ENCODE results near the gene KANSL1L. TPM values are rescaled to one million over a fixed set of nuclear protein-coding genes. Genes with fewer than 3 reads are reported as not detected.

KANSL1L gene
- total RNA-seq, 1 experiment from 2014 or later = 54.0 TPM

GRCh38 chr2:210054696-210055095, 116.5 kb downstream of the KANSL1L start:
- peaks cover 3% of the 10 kb centered on the region for H3K9me3 Mint-ChIP-seq (ENCODE audit: low read depth, unreplicated experiment)
- H3K27ac Mint-ChIP-seq (ENCODE audit: unreplicated experiment) = no peak overlapping the region
- H3K36me3 Mint-ChIP-seq (ENCODE audit: insufficient read depth, unreplicated experiment) = peaks cover 46% of the 10 kb centered on the region
- intact Hi-C loops (cut with micrococcal nuclease; ENCODE audit: unreplicated experiment) = no loop called here
- TF ChIP-seq CTCF (IDR thresholded peaks at IDR 0.05; ENCODE audit: unreplicated experiment) = no peak
- H3K27me3 Mint-ChIP-seq (ENCODE audit: unreplicated experiment) = no peaks in the 10 kb centered on the region
- no peaks in the 10 kb centered on the region for H3K4me1 Mint-ChIP-seq (ENCODE audit: low read depth, unreplicated experiment)
- no peak overlapping the region for H3K4me3 Mint-ChIP-seq (ENCODE audit: low read depth, unreplicated experiment)
- CTCF ChIA-PET = no interaction called here
- no TSS peak for BruUV-seq (replicated peaks)
- DNase-seq = no peak

- no TSS peak for BruUV-seq (replicated peaks)
- Mint-ChIP-seq H3K36me3 (ENCODE audit: insufficient read depth, unreplicated experiment) (peaks cover 30% of the 10 kb centered on the region), H3K4me1 (ENCODE audit: low read depth, unreplicated experiment) (no peaks in the 10 kb centered on the region), H3K4me3 (ENCODE audit: low read depth, unreplicated experiment) (no peak overlapping the region), H3K9me3 (ENCODE audit: low read depth, unreplicated experiment) (peaks cover 3% of the 10 kb centered on the region), H3K27ac (ENCODE audit: unreplicated experiment) (no peak overlapping the region), H3K27me3 (ENCODE audit: unreplicated experiment) (no peaks in the 10 kb centered on the region)
- intact Hi-C loops (cut with micrococcal nuclease; ENCODE audit: unreplicated experiment) = no loop called here
- CTCF ChIA-PET = no interaction called here
- DNase-seq = no peak
- TF ChIP-seq CTCF (IDR thresholded peaks at IDR 0.05; ENCODE audit: unreplicated experiment) = no peak
Observed at GRCh38 chr2:210050885-210051284, 120.3 kb downstream of the KANSL1L start.

- Mint-ChIP-seq H3K9me3 (ENCODE audit: low read depth, unreplicated experiment) (peaks cover 3% of the 10 kb centered on the region), H3K27me3 (ENCODE audit: unreplicated experiment) (no peaks in the 10 kb centered on the region), H3K27ac (ENCODE audit: unreplicated experiment) (no peak overlapping the region), H3K4me1 (ENCODE audit: low read depth, unreplicated experiment) (no peaks in the 10 kb centered on the region), H3K36me3 (ENCODE audit: insufficient read depth, unreplicated experiment) (peaks cover 20% of the 10 kb centered on the region), H3K4me3 (ENCODE audit: low read depth, unreplicated experiment) (no peak overlapping the region)
- DNase-seq = no peak
- no TSS peak for BruUV-seq (replicated peaks)
- intact Hi-C loops (cut with micrococcal nuclease; ENCODE audit: unreplicated experiment) = no loop called here
- no peak for TF ChIP-seq CTCF (IDR thresholded peaks at IDR 0.05; ENCODE audit: unreplicated experiment)
- CTCF ChIA-PET = no interaction called here
Observed at GRCh38 chr2:210049831-210050230, 121.4 kb downstream of the KANSL1L start.

- TF ChIP-seq CTCF (IDR thresholded peaks at IDR 0.05; ENCODE audit: unreplicated experiment) = no peak
- H3K4me3 Mint-ChIP-seq (ENCODE audit: low read depth, unreplicated experiment) = no peak overlapping the region
- H3K4me1 Mint-ChIP-seq (ENCODE audit: low read depth, unreplicated experiment) = no peaks in the 10 kb centered on the region
- H3K27ac Mint-ChIP-seq (ENCODE audit: unreplicated experiment) = no peak overlapping the region
- CTCF ChIA-PET = no interaction called here
- intact Hi-C loops (cut with micrococcal nuclease; ENCODE audit: unreplicated experiment) = no loop called here
- no peak for DNase-seq
- no peaks in the 10 kb centered on the region for H3K9me3 Mint-ChIP-seq (ENCODE audit: low read depth, unreplicated experiment)
- peaks cover 9% of the 10 kb centered on the region for H3K36me3 Mint-ChIP-seq (ENCODE audit: insufficient read depth, unreplicated experiment)
- BruUV-seq (replicated peaks) = no TSS peak
- no peaks in the 10 kb centered on the region for H3K27me3 Mint-ChIP-seq (ENCODE audit: unreplicated experiment)
Observed at GRCh38 chr2:210046851-210047500, 124.2 kb downstream of the KANSL1L start.
